Measurements from ENCODE around the gene NKRF.

GRCh38 chrX:119565107-119565663 lies 41.0 kb downstream of the NKRF start, which contains the start of gene STEEP1:
- TF ChIP-seq CTCF (IDR thresholded peaks at IDR 0.05) (no peak), POLR2A (IDR thresholded peaks at IDR 0.05; ENCODE audit: low read depth) (no peak)
